Thoracic aorta (tissue), 2 donors: ENCODE measurements around the gene PDE1A. TPM values are rescaled to one million over a fixed set of nuclear protein-coding genes. Genes with fewer than 3 reads are reported as not detected.

Experiments
- ATAC-seq: fragments of 150-250 bp; one replicate; pipeline ENCODE4 v1.8.0; 2017; ENCODE audit warnings: low read depth; ENCODE audit not compliant: insufficient number of reproducible peaks, low FRiP score
- DNase-seq: peaks from one replicate; pipeline ENCODE4 v3.0.0-alpha.2; 2020; ENCODE audit warnings: low spot score
- H3K27ac ChIP-seq, 2 donors: fragments of 200-600 bp; sonication (generic); 1 replicate in 1 of 2; 2 replicates in 1 of 2; pipeline ENCODE4 v1.5.1; 2016; ENCODE audit warnings: mild to moderate bottlenecking in 2 of 2, moderate library complexity in 2 of 2
- H3K27me3 ChIP-seq: fragments of 200-600 bp; sonication (generic); replicated peaks from 2 replicates; pipeline ENCODE4 v1.6.0; 2016; ENCODE audit warnings: mild to moderate bottlenecking; ENCODE audit not compliant: insufficient read depth
- H3K36me3 ChIP-seq: fragments of 200-600 bp; sonication (generic); one replicate; pipeline ENCODE4 v1.5.1; 2016
- H3K4me1 ChIP-seq, 2 donors: fragments of 200-600 bp; sonication (generic); 1 replicate in 1 of 2; 2 replicates in 1 of 2; pipeline versions ENCODE4 v1.5.1 to v1.6.0; 2016; ENCODE audit warnings: low read depth in 2 of 2, mild to moderate bottlenecking in 1 of 2; ENCODE audit not compliant: control insufficient read depth in 1 of 2
- H3K4me3 ChIP-seq: fragments of 200-600 bp; sonication (generic); 2 replicates; pipeline ENCODE4 v1.5.1; 2016; ENCODE audit warnings: mild to moderate bottlenecking
- H3K9me3 ChIP-seq: fragments of 200-600 bp; sonication (generic); 2 replicates; pipeline ENCODE4 v1.5.1; 2016
- total RNA-seq, 2 donors: library from RNA; depleted of rRNA; stranded (reverse); fragments of >200 nt; gene quantifications; one replicate each; pipeline versions ENCODE4 v1.1.0 to v1.2.3, GENCODE V29; 2016
- TF ChIP-seq, protein P1 (sequence below): fragments of 200-600 bp; sonication (generic); IDR thresholded peaks from one replicate; pipeline ENCODE4 v1.5.1; 2019; ENCODE audit warnings: antibody characterized with exemption

Gene PDE1A
- total RNA-seq, 2 donors from 2014 or later, result 31.7 to 35.2 TPM

DNA sequence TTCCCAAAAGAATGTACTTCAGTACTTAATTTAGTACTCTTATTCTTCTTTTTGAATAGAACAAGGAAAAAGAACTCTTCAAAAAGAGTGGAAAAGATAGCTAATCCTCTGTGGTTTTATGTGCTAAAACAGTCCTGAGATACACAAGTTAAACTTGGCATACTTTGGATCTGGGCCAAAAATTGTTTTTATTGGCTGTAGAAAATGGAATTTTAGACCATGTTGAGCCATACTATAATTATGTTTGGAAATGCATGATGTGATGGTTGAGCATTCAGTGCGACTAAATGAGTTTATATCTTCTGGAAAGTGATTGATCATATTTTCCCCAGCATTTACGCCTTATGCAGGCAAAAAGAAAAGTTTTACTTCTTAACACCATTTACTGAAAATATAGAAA is 18.0 kb upstream of the PDE1A start:
- no peak for DNase-seq
- Histone ChIP-seq H3K4me3 (peak overlapping the region; percentile 32), H3K9me3 (no peaks in the 10 kb centered on the region), H3K36me3 (no peaks in the 10 kb centered on the region), H3K27ac (peak overlapping the region; percentile 24 to 61), H3K4me1 (peaks cover 14 to 43% of the 10 kb centered on the region in 2 donors), H3K27me3 (no peaks in the 10 kb centered on the region)
- no peak for ATAC-seq
- TF ChIP-seq, protein P1, sequence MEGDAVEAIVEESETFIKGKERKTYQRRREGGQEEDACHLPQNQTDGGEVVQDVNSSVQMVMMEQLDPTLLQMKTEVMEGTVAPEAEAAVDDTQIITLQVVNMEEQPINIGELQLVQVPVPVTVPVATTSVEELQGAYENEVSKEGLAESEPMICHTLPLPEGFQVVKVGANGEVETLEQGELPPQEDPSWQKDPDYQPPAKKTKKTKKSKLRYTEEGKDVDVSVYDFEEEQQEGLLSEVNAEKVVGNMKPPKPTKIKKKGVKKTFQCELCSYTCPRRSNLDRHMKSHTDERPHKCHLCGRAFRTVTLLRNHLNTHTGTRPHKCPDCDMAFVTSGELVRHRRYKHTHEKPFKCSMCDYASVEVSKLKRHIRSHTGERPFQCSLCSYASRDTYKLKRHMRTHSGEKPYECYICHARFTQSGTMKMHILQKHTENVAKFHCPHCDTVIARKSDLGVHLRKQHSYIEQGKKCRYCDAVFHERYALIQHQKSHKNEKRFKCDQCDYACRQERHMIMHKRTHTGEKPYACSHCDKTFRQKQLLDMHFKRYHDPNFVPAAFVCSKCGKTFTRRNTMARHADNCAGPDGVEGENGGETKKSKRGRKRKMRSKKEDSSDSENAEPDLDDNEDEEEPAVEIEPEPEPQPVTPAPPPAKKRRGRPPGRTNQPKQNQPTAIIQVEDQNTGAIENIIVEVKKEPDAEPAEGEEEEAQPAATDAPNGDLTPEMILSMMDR, result no peak

DNA sequence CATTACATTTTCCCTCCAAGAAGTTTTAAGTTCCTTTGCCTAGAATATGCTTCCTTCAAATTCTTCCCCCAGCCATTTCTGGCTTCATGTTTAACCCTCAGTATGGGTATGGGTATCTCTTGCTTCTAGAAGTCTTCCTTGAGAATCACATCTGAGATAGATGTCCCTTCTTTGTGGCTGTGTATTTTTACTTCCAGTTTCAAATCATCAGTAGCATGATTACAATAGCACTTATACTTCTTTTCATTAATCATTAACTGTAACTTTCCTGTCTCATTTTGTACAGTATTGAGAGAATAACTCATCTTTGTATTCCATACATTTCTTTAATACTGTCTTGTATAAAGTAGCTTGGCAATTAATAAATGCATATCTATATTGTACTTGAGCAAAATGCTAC is 17.3 kb upstream of the PDE1A start:
- H3K27ac ChIP-seq, result peak overlapping the region in 1 of 2 donors; percentile 61
- H3K4me3 ChIP-seq, result no peak overlapping the region
- no peaks in the 10 kb centered on the region for H3K9me3 ChIP-seq
- no peaks in the 10 kb centered on the region for H3K27me3 ChIP-seq
- ATAC-seq (no peak), DNase-seq (no peak)
- H3K4me1 ChIP-seq, result peaks cover 14 to 43% of the 10 kb centered on the region in 2 donors
- no peaks in the 10 kb centered on the region for H3K36me3 ChIP-seq
- TF ChIP-seq, protein P1, result no peak

DNA sequence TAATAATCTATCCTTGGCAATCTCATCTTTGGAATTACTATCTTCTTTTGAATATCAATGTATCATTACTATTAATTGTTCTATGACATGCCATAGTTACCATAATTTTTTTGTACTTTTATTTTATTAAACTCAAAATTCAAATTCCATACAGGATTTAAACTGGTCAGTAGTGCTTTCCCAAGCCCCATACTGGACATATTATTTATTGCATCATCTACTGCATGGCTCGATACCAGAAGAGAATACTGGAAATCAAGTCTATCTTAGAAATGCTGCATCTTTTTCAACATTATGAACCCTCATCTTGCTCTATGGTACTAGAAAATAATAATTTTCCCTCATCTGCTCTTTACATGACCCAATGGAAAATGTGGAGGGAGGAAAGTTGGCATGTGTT is 9.4 kb upstream of the PDE1A start:
- H3K9me3 ChIP-seq, result no peaks in the 10 kb centered on the region
- ATAC-seq (no peak), DNase-seq (no peak)
- H3K36me3 ChIP-seq, result no peaks in the 10 kb centered on the region
- no peaks in the 10 kb centered on the region for H3K27me3 ChIP-seq
- peaks cover 7 to 13% of the 10 kb centered on the region in 2 donors for H3K4me1 ChIP-seq
- TF ChIP-seq, protein P1, result no peak
- no peak overlapping the region for H3K4me3 ChIP-seq
- no peak overlapping the region for H3K27ac ChIP-seq

DNA sequence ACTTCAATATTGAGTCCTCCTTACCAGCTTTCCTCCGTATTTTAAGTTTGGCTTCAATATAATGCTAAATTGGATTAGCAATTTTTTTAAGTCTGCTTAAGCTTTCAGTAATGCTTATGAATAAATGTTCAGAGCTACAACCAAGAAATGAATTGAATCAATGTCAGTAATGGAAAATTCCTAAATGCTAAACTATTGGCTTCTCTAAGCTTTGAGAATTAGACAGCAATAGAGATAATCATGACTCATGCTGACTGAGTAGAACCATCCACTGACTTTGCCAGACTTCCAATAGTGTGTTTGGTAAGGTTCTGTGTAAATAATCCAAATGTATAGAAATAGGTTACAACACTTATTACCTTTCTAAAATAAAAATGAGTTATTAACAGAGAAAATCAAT is 8.9 kb upstream of the PDE1A start:
- Histone ChIP-seq H3K27ac (peak overlapping the region in 1 of 2 donors; percentile 34), H3K9me3 (no peaks in the 10 kb centered on the region), H3K27me3 (no peaks in the 10 kb centered on the region), H3K4me1 (peaks cover 7 to 13% of the 10 kb centered on the region in 2 donors), H3K36me3 (no peaks in the 10 kb centered on the region), H3K4me3 (no peak overlapping the region)
- ATAC-seq, result no peak
- DNase-seq, result no peak
- TF ChIP-seq, protein P1, result no peak

DNA sequence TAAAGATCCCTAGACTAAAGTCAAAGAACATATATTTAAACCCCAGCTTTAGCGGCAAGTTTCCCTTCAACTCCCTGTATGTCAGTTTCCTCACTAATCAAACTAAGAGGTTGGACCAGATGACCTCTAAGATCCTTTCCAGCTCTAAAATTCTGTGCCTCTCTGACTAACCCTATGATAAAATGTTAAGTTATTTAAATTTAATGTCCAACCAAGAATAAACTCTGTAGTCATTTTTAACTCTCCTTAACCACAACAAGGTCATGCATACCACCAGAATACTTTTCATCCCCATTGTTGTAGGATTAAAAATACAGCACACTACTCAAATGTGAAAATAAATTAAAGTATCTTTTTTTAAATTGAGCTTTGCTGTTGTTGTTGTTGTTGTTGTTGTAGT is 5.2 kb upstream of the PDE1A start:
- TF ChIP-seq, protein P1, result no peak
- H3K27ac ChIP-seq, result no peak overlapping the region

More for the DNA sequence above, 5.2 kb upstream of the PDE1A start:
- H3K27me3 ChIP-seq, result no peaks in the 10 kb centered on the region
- ATAC-seq, result no peak
- no peaks in the 10 kb centered on the region for H3K9me3 ChIP-seq
- no peaks in the 10 kb centered on the region for H3K36me3 ChIP-seq
- H3K4me1 ChIP-seq, result peaks cover 15 to 19% of the 10 kb centered on the region in 2 donors
- DNase-seq, result no peak
- H3K4me3 ChIP-seq, result no peak overlapping the region
